ENCODE data around the gene ZNF45. TPM values are rescaled to one million over a fixed set of nuclear protein-coding genes. Genes with fewer than 3 reads are reported as not detected.
A peak's percentile ranks its signal among the peaks of the same experiment; 100 is the strongest.
"Not testable (repeated sequence)": the region's sequence is repeated elsewhere in the genome, so short reads cannot be mapped to it uniquely, and the experiment has no call there.

The ZNF45 gene
- 14.3 and 20.1 TPM in 2 replicates for total RNA-seq (2014; rRNA removed; shearing (Covaris generic))

DNA sequence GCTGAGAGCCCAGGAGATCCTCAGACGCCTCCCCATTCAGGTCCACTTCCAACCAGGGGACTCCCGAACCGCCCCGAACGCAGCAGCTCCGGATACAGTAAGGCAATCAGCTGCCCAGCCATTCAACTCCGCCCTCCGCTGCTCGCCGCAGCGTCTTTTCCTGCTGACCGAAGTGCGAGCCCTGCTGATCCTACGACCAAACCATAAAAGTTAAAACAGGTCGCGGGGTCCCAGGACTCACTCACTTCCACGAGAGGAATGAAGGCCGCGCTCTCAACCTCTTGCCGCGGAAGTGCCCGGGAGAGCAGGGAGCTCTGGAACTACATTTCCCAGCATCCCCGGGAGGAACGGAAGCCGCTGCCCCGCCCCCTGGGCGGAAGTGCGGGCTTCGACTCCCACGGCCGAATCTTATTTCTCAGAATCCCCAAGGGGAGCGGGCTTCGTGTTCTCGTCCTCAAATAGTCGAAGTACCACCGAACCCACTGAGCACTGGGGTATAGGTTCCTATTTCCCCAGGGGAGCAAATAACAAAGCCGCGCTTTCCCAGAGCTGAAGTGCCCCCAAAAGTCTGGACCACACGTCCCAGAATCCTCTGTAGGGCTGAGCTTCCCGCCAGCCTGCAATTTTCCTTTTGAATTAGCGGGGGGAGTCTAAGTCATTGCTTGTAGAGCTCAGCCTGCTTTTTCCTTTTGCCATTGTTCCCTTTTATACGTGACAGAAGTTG is at the start of gene ZNF45:
ZNF45 (minus strand) TSS at position 298 of the 724 bp plus-strand sequence. CDS start 13,097 bp downstream, outside the sequence.
- DNase-seq (ENCODE audit: low read depth), result peak; percentile 92

GRCh38 chr19:43984687-43985000 is 49.6 kb upstream of the ZNF45 start:
- no peak for DNase-seq (ENCODE audit: low read depth)

DNA sequence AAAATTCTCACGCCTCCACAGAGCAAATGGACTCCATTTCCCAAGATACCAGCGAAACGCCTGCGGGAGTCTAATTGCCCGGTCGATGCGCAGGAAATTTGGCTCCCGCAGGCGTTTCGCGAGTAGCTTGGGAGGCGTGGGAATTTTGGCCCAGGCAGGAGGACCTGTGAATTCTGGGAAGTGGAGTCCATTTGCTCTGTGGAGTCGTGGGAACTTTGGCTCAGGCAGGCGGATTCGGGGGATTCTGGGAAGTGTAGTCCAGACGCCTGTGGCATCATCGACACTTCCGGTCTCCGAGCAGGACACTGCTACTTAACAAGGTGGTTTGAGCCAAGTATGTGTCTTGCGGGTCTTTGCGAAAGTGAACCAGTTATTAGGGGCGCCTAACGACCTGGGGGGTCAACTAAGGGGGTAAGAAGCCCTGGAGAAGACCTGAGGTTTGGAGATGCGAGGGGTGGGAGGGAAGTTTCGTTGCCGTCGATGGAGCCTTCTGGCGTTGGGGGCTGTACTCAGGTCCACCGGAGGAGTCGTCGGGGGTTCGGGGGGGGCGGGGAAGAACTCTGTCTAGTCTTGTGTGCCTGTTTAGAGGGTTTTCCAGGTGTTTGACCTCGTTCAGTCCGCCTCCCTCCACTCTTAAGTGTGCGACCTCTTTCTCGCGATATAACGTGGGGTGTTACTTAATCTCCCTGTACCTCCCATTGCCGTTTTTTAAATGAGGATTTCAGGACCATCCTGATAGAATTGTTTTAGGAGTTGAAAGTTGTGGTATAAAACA is 49.0 kb upstream of the ZNF45 start, which contains the start of gene ZNF155:
ZNF155 (plus strand) TSS at position 277 of the 775 bp plus-strand sequence. CDS start 4,356 bp downstream, outside the sequence.
- DNase-seq (ENCODE audit: low read depth), result peak; percentile 98

- no peak for DNase-seq (ENCODE audit: low read depth)
Measured at GRCh38 chr19:43983544-43983911, 48.4 kb upstream of the ZNF45 start.

DNA sequence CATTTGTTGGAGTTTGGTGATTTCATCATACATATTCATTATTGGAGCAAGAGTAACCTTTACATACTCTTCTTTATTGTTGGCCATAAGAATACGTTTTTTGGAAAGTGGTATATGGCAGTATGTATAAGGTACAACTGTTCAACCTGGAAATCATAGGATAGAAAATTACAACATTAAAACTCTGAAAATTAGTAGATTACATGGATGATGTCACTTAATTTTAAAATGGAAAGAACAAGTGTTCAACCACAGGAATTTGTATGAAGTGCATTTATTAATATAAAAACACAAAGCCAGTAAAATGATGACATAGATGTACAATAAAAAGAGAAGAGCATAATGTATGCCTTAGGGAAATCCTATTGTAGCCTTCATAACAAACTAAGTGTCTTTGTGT is 41.6 kb upstream of the ZNF45 start:
- DNase-seq (ENCODE audit: low read depth), result no peak

DNA sequence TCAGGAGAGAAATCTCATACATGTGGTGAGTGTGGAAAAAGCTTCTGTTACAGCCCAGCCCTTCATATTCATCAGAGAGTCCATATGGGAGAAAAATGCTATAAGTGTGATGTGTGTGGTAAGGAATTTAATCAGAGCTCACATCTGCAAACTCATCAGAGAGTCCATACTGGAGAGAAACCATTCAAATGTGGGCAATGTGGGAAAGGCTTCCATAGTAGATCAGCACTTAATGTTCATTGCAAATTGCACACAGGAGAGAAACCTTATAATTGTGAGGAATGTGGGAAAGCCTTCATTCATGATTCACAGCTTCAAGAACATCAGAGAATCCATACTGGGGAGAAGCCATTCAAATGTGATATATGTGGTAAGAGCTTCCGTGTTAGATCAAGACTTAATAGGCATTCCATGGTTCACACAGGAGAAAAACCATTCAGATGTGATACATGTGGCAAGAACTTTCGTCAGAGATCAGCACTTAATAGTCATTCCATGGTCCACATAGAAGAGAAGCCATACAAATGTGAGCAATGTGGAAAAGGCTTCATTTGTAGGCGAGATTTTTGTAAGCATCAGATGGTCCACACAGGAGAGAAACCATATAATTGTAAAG is 31.1 kb upstream of the ZNF45 start:
- peak; percentile 7 for DNase-seq (ENCODE audit: low read depth)

DNA sequence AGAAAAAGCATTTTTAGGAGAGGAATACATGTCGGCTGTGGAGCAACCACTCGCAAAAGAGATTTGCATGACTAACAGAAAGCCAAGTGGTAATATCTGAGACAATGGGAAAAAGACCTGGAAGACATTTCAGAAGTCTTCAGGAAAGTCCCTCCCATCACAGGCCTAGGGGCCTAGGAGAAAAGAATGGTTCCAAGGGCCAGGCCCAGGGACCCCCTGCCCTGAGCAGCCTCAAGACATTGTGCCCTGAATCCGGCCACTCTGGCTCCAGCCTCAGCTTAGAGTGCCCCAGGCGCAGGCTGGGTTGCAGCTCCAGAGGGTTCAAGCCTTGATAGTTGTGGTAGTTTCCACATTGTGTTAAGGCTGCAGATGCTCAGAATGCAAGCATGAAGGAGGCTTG is 25.3 kb upstream of the ZNF45 start:
- DNase-seq (ENCODE audit: low read depth), result no peak

GRCh38 chr19:43957891-43958290 is 22.8 kb upstream of the ZNF45 start:
- peak; percentile 22 for DNase-seq (ENCODE audit: low read depth)

- no peak for DNase-seq (ENCODE audit: low read depth)
Measured at GRCh38 chr19:43956827-43957226, 21.7 kb upstream of the ZNF45 start.

DNA sequence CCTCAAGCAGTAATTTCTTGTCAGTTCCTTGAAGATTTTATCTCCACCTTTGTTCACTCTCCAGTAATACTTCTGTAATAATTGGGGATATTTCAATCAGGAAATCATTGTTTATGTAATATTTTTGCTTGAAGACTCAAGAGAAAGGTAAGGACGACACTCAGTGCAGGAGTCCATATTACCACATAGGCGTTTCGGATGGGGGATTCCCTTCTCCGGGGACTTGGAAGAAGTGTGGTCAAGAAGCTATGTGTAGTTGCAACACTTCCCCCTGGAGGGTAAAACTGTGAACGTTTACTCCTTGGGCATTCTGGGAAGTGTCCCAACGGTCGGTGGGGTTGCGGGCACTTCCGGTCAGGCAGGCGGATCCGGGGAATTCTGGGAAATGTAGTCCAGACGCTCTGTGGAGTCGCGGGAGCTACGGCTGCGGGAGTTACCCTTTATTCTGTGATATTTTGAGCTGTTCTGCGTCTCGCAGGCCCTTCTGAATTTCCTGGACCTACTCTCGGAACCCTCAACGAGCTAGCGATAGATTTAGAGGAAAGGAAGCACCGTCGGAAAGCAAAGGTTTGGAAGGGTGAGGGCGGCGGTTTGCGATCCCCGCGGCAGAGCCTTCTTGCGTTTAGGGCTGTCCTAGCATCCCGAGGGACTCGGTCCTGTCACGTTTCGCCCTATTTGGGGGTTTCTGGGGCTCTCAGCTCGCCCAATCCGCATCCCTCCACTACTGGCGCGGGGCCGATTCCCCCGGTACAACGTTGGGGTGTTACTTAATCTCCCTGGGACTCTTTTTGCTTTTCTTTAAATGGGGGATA is 16.0 kb upstream of the ZNF45 start, which contains the start of gene ZNF221:
ZNF221 (plus strand) TSS at position 395 of the 812 bp plus-strand sequence. CDS start 11,499 bp downstream, outside the sequence.
- peak; percentile 98 for DNase-seq (ENCODE audit: low read depth)

DNA sequence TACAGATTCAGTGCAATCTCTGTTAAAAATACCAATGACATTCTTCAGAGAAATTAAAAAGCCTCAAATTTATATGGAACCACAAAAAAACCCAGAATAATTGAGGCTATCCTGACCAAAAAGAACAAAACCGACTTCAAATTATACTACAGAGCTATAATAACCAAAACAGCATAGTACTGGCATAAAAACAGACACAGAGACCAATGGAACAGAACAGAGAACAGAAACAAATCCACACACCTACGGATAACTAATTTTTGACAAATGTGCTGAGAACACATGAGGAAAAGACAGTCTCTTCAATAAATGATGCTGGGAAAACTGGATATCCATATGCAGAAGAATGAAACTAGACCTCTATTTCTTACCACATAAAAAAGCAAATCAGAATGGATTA is 14.7 kb upstream of the ZNF45 start:
- not testable (repeated sequence) for DNase-seq (ENCODE audit: low read depth)

- not testable (repeated sequence) for DNase-seq (ENCODE audit: low read depth)
Measured at GRCh38 chr19:43947412-43947811, 12.3 kb upstream of the ZNF45 start.

- DNase-seq (ENCODE audit: low read depth), result no peak
Measured at GRCh38 chr19:43941209-43941608, 6.1 kb upstream of the ZNF45 start.

DNA sequence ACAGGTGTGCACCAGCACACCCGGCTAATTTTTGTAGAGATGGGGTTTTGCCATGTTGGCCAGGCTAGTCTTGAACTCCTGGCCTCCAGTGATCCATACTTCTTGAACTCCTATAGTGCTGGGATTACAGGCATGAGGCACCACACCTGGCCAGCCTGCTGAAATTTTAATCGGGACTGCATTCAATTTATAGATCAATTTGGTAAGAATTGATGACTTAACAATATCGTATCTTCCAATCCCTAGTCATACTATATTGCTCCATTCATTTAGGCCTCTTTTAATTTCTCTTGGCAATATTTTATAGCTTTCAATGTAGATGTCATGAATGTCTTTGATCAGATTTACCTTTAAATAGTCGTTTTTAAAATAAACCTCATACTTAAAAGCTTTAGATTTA is 5.6 kb upstream of the ZNF45 start:
- DNase-seq (ENCODE audit: low read depth), result no peak

DNA sequence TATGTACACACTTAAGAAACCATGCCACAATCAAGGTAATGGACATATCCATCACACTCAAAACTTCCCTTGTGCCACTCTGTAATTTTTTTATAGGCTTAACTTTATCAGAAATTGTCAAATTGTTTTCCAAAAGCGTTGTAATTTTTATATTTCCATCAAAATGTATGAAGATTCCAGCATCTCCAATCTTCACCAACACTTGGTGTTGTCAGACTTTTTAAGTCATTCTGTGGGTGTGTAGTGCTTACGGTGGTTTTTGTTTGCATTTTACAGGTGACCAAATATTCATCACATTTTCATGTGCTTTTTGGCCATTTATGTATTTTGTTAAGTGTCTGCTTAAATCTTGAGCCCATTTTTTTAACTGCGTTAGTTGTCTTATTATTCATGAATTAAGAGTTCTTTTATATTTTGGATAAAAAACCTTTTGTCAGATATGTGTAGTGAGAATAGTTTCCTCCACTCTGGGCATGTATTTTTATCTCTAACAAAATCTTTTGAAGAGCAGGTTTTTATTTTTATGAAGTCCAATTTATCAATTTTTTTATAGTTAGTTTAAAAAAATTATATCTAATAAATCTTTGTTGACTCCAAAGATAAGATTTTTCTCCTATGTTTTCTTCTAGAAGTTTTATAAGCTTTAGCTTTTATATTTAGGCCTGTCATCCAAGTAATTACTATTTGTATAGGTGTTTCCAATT is 4.6 kb upstream of the ZNF45 start:
- no peak for DNase-seq (ENCODE audit: low read depth)

GRCh38 chr19:43936188-43936587 is 1.1 kb upstream of the ZNF45 start:
- no peak for DNase-seq (ENCODE audit: low read depth)

DNA sequence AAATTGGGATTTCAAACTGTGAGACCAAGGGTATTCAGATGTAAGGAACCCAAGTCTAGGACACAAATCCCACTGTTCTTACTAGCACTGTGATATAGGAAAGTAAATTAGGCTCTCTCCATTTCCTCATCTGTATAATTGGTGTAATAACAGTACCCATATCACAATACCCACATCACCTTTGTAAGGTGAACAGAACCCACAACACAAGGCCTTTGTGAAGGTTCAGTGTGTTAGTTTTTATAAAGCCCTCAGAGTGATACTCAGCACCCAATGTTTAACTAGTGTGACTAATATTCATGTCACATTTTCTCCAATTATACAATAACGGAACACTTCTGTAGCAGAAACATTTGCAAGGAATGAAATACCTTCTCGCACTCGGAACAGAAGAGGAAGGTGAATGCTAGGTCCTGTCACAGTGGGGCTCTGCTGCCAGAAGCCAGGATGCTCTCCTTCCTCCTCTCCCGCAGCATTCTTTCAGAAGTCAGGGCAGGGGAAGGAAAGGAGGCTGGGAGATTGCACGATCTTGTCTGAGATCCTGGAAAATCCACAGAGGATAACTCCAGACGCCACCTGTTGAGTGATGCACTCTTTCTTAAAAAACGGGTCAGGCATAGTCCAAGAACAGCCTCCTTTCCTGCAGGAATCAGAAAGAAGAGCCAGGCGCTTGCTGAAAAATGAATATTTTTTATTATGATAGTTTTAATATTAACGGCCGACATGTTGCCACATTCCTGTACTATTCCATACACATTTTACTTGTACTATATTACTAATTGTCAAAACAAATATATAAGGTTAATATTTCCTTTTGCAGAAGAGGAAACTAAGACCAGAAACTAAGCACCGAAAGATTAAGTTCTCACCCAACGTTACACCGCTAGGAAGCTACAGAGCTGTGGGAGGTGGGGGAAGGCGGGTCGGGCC is 762 bp downstream of the ZNF45 start:
- peak; percentile 18 for DNase-seq (ENCODE audit: low read depth)

- DNase-seq (ENCODE audit: low read depth), result no peak
Measured at GRCh38 chr19:43928820-43929219, 6.3 kb downstream of the ZNF45 start.

DNA sequence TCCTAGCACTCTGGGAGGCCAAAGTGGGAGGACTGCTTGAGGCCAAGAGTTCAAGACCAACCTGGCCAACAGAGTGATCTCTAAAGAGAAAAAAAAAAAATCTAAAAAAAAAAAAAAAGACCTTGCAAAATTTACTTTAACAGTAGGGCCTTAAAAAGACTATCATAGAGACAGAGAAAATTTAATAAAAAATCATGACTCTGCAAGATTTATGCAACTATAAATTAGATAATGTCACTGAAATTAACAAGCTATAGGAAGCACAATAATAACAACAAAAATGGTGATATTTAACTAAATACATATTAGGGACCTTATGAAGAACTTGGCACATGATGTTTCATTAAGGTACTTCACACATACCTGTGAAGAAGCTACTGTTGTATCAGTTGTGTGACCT is 11.2 kb downstream of the ZNF45 start:
- no peak for DNase-seq (ENCODE audit: low read depth)

DNA sequence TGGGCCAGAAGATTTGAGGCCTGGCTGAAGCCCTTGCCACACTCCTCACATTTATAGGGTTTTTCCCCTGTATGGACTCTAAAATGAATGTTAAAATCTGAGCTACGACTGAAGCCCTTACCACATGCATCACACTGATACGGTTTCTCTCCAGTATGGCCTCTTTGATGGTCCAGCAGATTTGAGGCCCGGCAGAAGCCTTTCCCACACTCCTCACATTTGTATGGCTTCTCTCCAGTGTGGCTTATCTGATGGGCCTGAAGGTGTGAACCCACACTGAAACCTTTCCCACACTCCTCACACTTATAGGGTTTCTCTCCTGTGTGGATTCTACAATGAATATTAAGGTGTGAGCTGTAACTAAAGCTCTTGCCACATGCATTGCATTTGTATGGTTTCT is 21.0 kb downstream of the ZNF45 start:
- no peak for DNase-seq (ENCODE audit: low read depth)

Measured in RPMI7951 (cell line).